GM19463 (cell line): Measurements from ENCODE around the gene PLPPR1.

Experiments
- ATAC-seq: cut with Tn5 transposase; IDR thresholded peaks from one replicate; pipeline ENCODE4 v1.9.1; 2021; ENCODE audit warnings: mild to moderate bottlenecking, moderate library complexity; ENCODE audit not compliant: unreplicated experiment

The PLPPR1 gene

DNA sequence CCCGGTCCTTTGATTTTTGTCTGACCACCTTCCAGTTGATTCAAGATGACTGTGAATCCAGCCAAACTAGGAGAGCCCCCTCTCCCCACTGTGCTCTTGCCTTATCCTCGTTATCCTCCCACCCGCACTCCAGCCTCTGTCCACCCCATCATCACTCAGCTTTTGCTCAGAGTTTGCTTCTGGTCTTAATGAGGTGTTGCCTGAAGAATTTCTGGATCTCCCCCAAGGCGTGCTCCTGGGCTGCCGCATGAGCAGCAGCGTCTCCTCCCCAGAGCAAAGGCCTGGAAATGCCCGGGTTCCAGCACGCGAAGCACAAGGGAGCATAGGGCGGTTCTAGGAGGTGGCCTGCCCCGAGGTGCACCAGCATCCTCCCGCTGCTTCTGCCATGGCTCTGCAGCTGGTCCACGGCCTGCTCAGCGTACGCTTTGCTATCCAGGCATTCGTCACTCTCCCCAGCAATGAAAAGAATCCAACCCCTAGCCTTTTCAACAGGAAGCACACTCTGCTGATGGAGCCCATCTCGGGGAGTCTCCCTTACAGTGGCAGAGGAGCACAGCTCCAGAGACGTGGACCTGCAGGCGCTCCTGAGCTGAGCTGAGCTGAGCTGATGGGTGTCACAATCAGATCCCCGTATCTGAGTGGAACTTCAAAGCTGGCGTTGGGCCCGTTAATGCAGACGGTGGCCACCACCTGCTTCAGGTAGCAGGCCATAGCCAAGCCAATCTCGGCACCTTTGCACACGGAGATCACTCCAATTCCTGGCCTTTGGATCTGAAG is 305.6 kb downstream of the PLPPR1 start:
- ATAC-seq = no peak

GRCh38 chr9:101336091-101336490 is 307.6 kb downstream of the PLPPR1 start:
- ATAC-seq = no peak

DNA sequence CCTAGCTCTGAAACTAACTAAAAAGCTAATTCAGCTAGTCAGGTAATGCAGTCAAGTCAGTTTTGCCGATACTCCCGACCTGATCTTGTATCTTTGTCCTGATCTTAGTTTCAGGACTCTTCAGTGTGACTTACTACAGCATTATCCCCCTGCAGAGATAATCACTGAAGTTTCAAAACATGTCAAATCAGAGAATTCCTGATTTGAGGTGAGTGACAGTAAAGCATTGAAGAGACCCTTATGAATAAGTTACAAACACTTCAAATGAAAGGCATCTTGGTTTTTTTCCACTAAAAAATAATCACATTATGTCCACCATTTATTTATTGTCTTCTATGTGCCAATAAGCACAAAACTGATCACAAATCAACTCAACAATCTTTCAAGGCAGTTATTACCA is 308.7 kb downstream of the PLPPR1 start:
- ATAC-seq = no peak

DNA sequence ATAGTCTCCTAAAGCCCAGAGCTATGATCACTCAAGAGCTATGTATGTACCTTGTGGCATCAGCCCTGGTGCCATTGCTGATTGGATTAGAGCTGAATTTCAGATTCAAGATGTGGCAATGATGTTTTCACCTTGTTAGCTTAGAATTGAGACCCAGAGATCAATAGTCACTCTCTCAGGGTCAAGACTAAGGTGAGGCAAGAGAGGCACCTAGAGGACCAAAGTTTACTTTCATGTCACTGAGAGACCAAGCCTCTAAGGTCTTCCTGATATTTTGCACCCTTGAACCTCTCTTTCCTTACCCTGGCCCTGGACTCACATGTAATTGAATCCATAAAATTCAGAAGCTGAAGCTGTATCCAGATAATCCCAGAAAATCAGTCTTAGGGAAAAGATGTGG is 313.4 kb downstream of the PLPPR1 start:
- ATAC-seq = no peak

DNA sequence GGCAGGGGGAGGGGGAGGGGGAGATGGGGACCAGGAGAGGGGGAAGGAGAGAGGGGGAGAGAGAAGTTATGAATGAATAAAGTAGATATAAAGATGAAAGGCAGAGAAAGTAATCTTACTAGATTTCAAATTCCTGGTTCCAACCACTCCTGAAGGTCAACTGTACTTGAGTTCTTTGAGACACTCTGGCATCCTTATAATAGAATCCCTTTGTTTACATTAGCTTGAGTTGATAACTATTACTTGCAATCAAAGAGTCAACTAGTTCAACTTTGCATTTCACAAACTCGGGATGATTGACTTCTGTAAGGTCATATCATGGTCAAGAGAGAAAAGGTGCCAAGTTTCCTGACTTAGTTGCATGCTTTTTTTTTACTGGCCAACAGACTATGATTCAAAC is 314.1 kb downstream of the PLPPR1 start:
- ATAC-seq = no peak

DNA sequence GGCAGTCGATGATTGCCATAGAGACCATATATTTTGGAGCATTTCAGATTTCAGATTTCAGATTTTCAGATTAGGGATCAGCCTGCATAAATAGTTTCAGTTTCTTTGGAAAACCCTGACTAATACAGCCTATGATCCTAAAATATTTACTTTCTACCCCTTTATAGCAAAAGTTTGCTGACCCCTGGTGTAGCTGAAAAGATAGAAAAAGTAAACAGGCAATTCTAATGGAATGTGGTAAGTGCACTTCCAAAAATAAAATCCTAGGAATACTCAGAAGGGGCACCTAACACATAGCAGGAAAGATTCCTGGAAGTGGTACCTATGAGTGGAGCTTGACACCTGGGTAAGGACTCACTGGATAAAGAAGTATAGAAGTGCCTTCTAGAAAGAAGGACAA is 321.8 kb downstream of the PLPPR1 start:
- no peak for ATAC-seq

- no peak for ATAC-seq
Observed at GRCh38 chr9:101352892-101353463, 324.5 kb downstream of the PLPPR1 start.

DNA sequence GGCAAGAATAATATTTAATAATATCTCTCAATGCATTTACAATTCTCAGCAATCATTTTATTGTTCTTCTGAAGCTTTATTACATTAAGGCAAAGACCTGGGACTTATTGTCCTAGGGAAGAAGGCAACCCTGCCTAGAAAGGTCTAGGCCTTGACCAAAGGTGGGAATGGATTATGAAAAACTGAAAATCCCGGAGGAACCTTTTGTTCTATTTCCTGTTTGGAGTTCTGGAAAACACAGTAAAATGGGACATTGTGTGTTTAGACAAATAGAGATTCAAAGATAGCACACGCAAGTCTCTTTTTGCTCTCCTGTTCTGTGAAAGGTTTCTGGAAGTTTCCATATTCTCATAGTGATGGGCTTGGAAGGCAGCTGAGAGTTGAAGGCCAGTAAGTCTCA is 325.2 kb downstream of the PLPPR1 start:
- no peak for ATAC-seq

DNA sequence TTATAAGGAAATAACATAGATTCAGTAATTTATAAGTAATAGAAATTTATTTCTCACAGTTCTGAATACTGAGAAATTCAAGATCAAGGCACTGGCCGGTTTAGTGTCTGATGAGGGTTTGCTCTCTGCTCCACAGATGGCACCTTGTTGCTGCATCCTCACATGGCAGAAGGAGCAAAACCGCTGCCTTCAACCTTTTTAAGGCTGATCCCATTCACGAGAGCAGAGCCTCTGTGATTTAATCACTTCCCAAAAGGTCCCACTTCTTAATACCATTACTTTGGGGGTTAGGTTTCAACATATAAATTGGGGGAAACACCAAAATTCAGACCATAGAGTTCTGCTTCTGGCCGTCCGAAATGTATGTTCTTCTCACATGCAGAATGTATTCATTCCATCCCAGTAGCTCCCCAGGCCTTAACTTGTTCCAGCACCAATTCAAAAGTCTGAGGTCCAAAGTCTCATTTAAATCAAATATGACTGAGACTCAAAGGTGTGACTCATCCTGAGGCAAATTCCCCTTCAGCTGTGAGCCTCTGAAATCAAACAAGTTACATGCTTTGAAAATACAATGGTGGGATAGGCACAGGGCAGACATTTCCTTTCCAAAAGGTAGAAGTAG is 325.7 kb downstream of the PLPPR1 start:
- ATAC-seq = no peak

GRCh38 chr9:101354765-101355708 is 326.5 kb downstream of the PLPPR1 start:
- ATAC-seq = no peak

DNA sequence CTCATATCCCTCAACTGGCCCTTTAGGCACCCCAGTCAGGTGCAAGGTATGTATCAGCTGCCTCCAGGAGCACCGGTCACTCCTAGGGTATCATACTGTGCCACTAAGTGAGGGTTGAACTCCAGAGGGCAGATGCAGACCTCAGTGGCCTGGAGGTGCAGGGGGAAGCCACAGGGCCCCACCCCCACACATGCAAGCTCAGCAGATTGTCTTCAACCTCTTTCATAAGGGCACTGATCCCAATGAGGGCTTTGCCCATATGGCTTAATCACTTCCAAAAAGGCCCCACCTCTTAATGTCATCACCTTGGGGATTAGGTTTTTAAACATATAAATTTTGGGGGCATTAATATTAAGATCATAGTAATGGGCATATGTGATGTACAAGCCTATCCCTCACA is 328.1 kb downstream of the PLPPR1 start:
- no peak for ATAC-seq

DNA sequence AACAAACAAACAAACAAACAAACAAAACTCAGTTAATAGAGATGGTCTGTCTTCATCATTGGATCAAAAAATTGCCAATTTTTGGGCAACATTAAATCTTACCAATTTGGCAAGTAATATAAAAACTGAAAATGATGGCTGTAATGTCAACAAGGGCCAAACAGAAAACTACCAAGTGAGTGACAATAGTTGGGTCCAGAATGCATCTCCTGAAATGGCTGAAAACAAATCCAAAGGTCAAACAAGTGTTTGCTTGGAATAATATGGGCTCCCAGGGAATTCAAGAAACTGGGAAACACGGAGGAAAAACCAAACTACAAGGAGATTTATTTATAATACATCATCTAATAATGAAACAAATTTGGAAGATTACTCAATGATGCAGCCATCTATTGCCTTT is 331.2 kb downstream of the PLPPR1 start:
- ATAC-seq = no peak

DNA sequence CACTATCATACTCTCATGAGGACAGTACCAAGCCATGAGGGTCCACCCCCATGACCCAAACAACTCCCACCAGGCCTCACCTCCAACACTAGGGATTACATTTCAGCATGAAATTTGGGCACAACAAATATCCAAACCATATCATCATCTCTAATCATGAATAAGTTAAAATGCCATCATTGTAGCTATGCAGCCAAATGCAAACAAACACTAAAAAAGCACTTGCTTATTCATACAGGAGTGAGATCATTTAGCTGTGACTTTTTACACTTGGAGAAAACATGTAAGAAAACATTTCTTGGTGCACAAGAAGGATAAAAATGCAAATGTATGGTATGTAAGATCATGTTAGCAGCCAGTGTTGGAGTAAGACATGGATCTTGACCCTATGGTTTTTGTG is 332.1 kb downstream of the PLPPR1 start:
- ATAC-seq = no peak

DNA sequence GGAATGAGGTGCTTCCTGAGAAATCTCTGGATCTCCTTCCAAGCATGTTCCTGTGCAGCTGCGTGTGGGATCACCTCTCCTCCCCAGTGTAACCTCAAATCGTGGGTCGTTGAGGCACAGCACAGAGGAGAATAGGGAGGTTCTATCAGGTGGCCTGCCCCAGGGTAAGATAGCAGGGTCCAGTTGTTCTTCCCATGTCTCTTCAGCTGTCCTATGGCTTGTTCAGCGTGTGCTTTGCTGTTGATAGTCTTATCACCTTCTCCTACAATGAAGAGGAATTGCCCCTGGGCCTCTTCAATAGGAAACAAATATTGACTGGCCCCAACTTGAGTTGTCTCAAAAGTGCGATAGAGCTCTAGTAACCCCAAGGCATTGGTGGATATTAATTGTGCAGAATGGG is 333.9 kb downstream of the PLPPR1 start:
- no peak for ATAC-seq

GRCh38 chr9:101365181-101365580 is 336.7 kb downstream of the PLPPR1 start:
- ATAC-seq = no peak

- no peak for ATAC-seq
Observed at GRCh38 chr9:101366038-101366756, 337.7 kb downstream of the PLPPR1 start.

DNA sequence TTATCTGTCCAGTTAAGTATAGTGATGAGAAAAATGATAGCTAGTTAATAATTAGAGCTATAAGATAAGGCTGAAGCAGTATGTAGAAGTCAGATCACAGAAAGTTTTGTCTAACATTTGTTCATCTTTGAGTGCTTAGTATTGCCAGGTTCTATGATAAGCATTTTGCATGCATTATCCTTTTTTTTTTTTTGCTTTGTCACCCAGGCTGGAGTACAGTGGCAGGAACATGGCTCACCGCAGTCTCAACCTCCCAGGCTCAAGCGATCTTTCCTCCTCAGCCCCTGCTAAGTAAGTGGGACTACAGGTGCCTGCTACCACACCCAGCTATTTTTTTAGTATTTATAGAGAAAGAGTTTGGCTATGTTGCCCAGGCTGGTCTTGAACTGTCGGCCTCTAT is 338.8 kb downstream of the PLPPR1 start:
- ATAC-seq = no peak

DNA sequence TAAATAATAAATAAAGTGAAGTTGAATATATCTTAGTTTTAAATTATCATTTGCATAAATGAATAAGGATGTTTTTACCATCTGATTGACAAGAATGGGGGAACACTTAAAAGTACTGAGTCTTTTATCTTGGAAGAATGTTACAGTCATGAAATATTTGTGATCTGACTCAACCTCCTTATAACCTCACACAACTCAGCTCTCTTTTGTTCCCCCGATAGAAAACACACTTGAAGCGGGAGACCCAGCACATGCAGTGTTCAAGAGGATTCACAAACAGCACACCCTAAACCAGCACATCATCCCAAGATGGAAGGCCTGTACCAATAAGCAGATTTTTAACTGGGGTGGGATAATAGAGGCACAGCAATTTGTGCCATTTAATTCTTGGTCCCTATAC is 340.8 kb downstream of the PLPPR1 start:
- no peak for ATAC-seq

DNA sequence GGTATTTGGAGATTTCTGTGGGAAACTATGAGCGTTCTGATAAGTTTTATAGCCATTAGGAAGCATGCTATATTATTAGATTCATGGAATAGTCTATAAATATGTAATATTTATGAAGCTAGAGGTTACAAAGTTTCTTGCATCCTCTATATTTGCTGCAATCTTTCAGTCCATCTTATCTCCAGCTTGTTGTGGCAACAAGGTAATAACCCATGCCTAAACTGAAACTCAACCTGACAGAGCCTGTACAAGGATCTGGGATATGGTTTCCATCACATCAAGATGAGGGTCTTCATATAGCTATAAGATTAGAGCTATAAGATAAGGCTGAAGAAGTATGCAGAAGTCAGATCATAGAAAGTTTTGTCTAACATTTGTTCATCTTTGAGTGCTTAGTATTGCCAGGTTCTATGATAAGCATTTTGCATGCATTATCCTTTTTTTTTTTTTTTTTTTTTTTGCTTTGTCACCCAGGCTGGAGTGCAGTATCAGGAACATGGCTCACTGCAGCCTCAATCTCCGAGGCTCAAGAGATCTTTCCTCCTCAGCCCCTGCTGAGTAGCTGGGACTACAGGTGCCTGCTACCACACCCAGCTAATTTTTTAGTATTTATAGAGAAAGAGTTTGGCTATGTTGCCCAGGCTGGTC is 341.5 kb downstream of the PLPPR1 start:
- ATAC-seq = no peak

GRCh38 chr9:101371813-101372212 is 343.3 kb downstream of the PLPPR1 start:
- no peak for ATAC-seq
